ENCODE results near the gene TOLLIP. TPM values are rescaled to one million over a fixed set of nuclear protein-coding genes. Genes with fewer than 3 reads are reported as not detected.

The TOLLIP gene
- total RNA-seq, 1 donor from 2014 or later, result 65.3 TPM

DNA sequence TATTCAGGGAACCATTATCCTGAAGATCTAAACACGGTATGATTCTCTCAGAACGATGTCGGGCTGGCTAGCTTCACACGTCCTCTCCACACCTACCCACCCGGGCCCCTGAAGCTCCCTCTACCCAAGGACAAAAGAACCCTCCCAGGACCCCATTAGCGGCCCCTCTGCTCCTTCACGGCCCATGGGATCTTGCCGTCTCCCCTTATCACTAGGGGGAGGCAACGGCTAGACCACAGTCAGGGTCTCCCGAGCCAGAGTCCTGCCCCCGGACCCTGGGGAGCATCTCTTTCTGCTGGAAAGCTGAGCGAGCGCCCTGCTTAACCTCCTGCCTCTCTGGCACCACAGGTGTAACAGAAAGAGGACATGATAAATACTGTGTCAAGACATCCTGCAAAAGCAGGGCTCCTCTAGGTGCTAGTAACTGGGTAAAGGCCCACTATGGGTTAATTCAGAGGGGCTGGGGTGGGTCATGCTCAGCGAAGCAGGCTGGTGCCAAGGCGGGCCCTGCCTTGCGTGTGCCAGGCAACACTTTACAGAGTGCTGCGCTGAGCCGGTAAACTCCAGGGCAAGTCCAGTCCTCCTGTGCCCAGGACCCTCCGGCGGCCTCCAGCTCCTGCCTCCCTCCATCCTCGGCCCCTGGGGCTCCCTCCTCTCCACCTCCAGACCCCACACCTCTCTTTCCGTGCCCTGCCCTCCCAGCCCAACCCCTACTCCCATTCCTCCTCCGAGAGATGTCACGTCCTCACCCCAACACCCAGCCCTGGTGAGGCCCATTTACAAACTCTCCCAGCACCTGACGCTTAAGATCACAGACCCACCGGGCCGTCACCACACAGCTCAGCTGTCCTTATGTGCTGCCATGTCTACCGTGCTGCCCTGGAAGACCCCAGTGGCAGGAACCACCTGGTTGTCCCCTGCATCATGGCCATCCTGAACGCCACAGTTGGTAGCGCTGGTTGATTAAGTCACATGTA, 3.0 kb downstream of the TOLLIP start:
- no peak overlapping the region for H3K27ac Mint-ChIP-seq (ENCODE audit: unreplicated experiment)
- TF ChIP-seq, protein P1, sequence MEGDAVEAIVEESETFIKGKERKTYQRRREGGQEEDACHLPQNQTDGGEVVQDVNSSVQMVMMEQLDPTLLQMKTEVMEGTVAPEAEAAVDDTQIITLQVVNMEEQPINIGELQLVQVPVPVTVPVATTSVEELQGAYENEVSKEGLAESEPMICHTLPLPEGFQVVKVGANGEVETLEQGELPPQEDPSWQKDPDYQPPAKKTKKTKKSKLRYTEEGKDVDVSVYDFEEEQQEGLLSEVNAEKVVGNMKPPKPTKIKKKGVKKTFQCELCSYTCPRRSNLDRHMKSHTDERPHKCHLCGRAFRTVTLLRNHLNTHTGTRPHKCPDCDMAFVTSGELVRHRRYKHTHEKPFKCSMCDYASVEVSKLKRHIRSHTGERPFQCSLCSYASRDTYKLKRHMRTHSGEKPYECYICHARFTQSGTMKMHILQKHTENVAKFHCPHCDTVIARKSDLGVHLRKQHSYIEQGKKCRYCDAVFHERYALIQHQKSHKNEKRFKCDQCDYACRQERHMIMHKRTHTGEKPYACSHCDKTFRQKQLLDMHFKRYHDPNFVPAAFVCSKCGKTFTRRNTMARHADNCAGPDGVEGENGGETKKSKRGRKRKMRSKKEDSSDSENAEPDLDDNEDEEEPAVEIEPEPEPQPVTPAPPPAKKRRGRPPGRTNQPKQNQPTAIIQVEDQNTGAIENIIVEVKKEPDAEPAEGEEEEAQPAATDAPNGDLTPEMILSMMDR (IDR thresholded peaks at IDR 0.05; ENCODE audit: unreplicated experiment), result no peak
- no peak overlapping the region for H3K4me3 Mint-ChIP-seq (ENCODE audit: unreplicated experiment)
- H3K9me3 Mint-ChIP-seq (ENCODE audit: unreplicated experiment), result peaks cover 4% of the 10 kb centered on the region
- peaks cover 9% of the 10 kb centered on the region for H3K36me3 Mint-ChIP-seq (ENCODE audit: low read depth, unreplicated experiment)
- peaks cover 57% of the 10 kb centered on the region for H3K4me1 Mint-ChIP-seq (ENCODE audit: unreplicated experiment)
- DNase-seq (ENCODE audit: low spot score), result no peak
- H3K27me3 Mint-ChIP-seq (ENCODE audit: unreplicated experiment), result peaks cover 12% of the 10 kb centered on the region

DNA sequence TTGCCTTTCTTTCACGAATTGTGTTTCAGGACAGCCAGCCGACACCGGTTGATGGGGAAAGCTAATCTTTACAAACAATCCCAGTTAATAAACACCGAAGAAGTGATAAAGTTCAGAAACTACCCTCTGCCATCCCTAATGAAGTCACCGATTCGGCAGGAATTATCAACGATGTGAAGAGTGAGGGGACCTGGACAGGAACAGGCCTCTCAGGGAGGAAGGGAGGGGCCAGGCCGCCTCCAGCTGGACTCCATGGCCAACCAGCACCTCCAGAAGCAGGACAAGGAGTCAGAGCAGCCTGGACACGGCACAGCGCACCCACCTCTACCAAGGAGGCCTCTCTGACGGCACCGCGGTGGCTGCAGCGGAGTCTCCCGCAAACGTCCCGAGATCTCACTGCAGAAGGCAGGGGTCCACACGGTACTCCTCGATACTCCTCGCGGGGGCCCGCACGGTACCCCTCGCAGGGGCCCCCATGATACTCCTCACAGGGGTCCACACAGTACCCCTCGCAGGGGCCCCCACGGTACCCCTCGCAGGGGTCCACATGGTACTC, 3.9 kb downstream of the TOLLIP start:
- DNase-seq (ENCODE audit: low spot score), result no peak
- H3K9me3 Mint-ChIP-seq (ENCODE audit: unreplicated experiment), result peaks cover 2% of the 10 kb centered on the region
- TF ChIP-seq, protein P1 (IDR thresholded peaks at IDR 0.05; ENCODE audit: unreplicated experiment), result no peak
- no peak overlapping the region for H3K27ac Mint-ChIP-seq (ENCODE audit: unreplicated experiment)
- no peak overlapping the region for H3K4me3 Mint-ChIP-seq (ENCODE audit: unreplicated experiment)
- peaks cover 9% of the 10 kb centered on the region for H3K27me3 Mint-ChIP-seq (ENCODE audit: unreplicated experiment)
- H3K4me1 Mint-ChIP-seq (ENCODE audit: unreplicated experiment), result peaks cover 55% of the 10 kb centered on the region
- H3K36me3 Mint-ChIP-seq (ENCODE audit: low read depth, unreplicated experiment), result peaks cover 3% of the 10 kb centered on the region

DNA sequence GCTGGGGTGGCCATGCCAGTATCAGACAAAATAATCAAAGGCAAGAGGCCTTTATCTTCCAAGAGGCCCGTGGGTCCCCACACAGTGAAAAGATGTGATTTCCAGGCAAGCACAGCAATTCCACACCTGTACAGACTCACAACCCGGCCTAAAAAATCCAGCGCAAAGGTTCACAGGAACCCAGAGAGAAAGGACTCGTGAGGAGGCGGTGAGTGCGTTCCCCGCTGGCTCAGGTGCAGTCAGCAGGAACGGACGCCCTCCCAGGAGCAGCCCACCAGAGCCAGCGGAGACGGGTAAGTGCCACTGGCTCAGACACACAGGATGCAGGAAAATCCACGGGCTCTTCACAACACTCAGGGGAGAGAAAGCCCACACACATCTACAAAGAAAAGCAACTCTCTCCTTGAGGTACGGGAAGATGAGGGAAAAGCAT, 4.4 kb downstream of the TOLLIP start:
- DNase-seq (ENCODE audit: low spot score), result no peak
- Mint-ChIP-seq H3K36me3 (ENCODE audit: low read depth, unreplicated experiment) (no peaks in the 10 kb centered on the region), H3K27me3 (ENCODE audit: unreplicated experiment) (peaks cover 7% of the 10 kb centered on the region), H3K9me3 (ENCODE audit: unreplicated experiment) (no peaks in the 10 kb centered on the region), H3K4me1 (ENCODE audit: unreplicated experiment) (peaks cover 54% of the 10 kb centered on the region), H3K4me3 (ENCODE audit: unreplicated experiment) (peak overlapping the region; percentile 15), H3K27ac (ENCODE audit: unreplicated experiment) (peak overlapping the region; percentile 36)
- TF ChIP-seq, protein P1 (IDR thresholded peaks at IDR 0.05; ENCODE audit: unreplicated experiment), result no peak

DNA sequence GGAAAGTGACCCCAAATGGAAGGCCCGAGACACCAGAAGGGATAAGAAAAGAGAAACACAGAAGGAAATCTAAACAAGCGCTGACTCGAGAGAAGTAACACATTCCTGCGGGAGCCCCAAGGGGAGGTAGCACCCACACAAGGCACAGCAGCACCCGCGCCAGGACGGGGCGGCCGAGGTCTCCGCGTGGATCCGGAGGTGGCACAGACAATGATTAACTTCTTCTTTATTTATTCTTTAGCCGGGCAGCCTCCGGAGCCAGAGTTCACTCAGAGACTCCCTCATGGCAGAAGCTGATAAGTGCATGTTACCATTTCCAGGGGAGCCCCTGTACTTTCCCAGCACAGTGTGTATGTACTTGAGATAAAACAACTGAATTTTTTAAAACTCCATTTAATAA, 5.1 kb downstream of the TOLLIP start:
- no peaks in the 10 kb centered on the region for H3K9me3 Mint-ChIP-seq (ENCODE audit: unreplicated experiment)
- H3K27ac Mint-ChIP-seq (ENCODE audit: unreplicated experiment), result no peak overlapping the region
- no peak overlapping the region for H3K4me3 Mint-ChIP-seq (ENCODE audit: unreplicated experiment)
- peaks cover 58% of the 10 kb centered on the region for H3K4me1 Mint-ChIP-seq (ENCODE audit: unreplicated experiment)
- H3K36me3 Mint-ChIP-seq (ENCODE audit: low read depth, unreplicated experiment), result no peaks in the 10 kb centered on the region
- TF ChIP-seq, protein P1 (IDR thresholded peaks at IDR 0.05; ENCODE audit: unreplicated experiment), result no peak
- DNase-seq (ENCODE audit: low spot score), result no peak
- H3K27me3 Mint-ChIP-seq (ENCODE audit: unreplicated experiment), result peaks cover 7% of the 10 kb centered on the region

DNA sequence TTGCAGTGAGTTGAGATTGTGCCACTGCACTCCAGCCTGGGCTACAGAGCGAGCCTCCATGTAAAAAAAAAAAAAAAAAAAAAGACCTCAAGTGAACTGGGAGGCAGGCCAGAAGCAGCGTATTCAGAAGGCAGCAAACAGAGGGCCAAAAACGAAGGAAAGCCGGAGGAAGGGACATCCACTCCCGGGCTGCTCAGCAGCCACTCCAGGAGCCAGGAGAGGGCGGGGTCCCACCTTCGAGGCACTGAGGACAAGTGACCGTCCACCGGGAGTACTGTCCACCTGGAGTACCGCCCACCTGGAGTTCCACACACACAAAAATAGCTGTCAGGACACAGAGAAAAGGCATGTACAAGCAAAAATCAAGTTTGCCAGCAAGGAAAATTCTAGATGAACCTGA, 5.5 kb downstream of the TOLLIP start:
- Mint-ChIP-seq H3K36me3 (ENCODE audit: low read depth, unreplicated experiment) (no peaks in the 10 kb centered on the region), H3K4me3 (ENCODE audit: unreplicated experiment) (no peak overlapping the region), H3K27me3 (ENCODE audit: unreplicated experiment) (peaks cover 7% of the 10 kb centered on the region), H3K27ac (ENCODE audit: unreplicated experiment) (no peak overlapping the region), H3K9me3 (ENCODE audit: unreplicated experiment) (no peaks in the 10 kb centered on the region), H3K4me1 (ENCODE audit: unreplicated experiment) (peaks cover 62% of the 10 kb centered on the region)
- peak; percentile 3 for DNase-seq (ENCODE audit: low spot score)
- TF ChIP-seq, protein P1 (IDR thresholded peaks at IDR 0.05; ENCODE audit: unreplicated experiment), result no peak
